SU-DHL-6 (cell line): Measurements from ENCODE around the gene STRIP2.

ENCODE experiments used
- CTCF ChIP-seq: fragments of 200-600 bp; sonication (generic); IDR thresholded peaks from one replicate; pipeline ENCODE4 v1.5.1; 2017; ENCODE audit warnings: antibody characterized with exemption, mild to moderate bottlenecking, low read length, moderate library complexity; ENCODE audit not compliant: insufficient read depth, poor library complexity, severe bottlenecking
- EZH2phosphoT487 ChIP-seq: fragments of 200-600 bp; sonication (generic), shearing (Covaris generic); conservative IDR thresholded peaks from 2 replicates; pipeline ENCODE4 v1.6.1; 2018; ENCODE audit warnings: mild to moderate bottlenecking, antibody characterized with exemption, low read length, moderate library complexity, mixed read lengths

DNA sequence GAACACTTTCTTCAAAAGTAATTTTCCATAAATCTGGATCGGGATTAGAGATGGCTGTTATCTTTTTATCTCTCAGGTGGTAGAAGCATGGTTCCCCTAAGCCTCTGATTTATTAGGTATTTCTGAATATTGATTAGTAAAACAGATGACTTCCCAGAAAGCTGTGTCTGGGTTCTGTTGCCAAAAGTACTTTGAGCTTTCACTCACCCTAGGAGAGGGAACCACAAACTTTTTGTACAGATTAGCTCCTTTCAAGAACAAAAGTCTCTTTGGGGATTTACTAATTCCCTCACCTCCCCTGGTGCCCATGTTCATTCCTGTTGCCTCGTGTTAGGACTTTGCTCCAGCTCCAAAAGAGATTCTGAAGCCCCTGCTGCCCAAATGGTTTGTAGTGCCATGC is 46.7 kb upstream of the STRIP2 start:
- no peak for TF ChIP-seq CTCF
- no peak for TF ChIP-seq EZH2phosphoT487
